ENCODE results near the gene DAP3. TPM values are rescaled to one million over a fixed set of nuclear protein-coding genes. Genes with fewer than 3 reads are reported as not detected.
"Not testable (repeated sequence)": the region's sequence is repeated elsewhere in the genome, so short reads cannot be mapped to it uniquely, and the experiment has no call there.

Gene DAP3
- polyA plus RNA-seq, 1 of the 3 experiments (the other 2 are of a cell fraction), result 115 TPM

- ChIA-PET CTCF (no interaction called here), POLR2A (no interaction called here)
- Histone ChIP-seq H3K36me3 (replicated peaks in 1 of 2; ENCODE audit: control insufficient read depth in 1 of 2, insufficient read depth in 2 of 2, low read length in 1 of 2) (peaks cover 20 to 30% of the 10 kb centered on the region in 2 experiments), H3F3A (replicated peaks; ENCODE audit: insufficient read depth) (no peaks in the 10 kb centered on the region), H3K27ac (ENCODE audit: low read depth in 2 of 2, low read length in 1 of 2) (no peak overlapping the region), H3K9ac (no peak overlapping the region), H3K4me1 (ENCODE audit: control insufficient read depth in 1 of 2, insufficient read depth in 2 of 2, low read depth in 1 of 2, low read length in 1 of 2) (no peaks in the 10 kb centered on the region), H3K79me2 (ENCODE audit: insufficient read depth) (peaks cover 79% of the 10 kb centered on the region), H3K9me3 (0 out of 2 replicates have a peak, but pooled peaks cover 7% of the 10 kb centered on the region), H3K9me2 (no peaks in the 10 kb centered on the region), H4K20me1 (ENCODE audit: insufficient read depth) (peaks cover 8% of the 10 kb centered on the region; the same call in 1 of the 2 replicates), H3K27me3 (ENCODE audit: insufficient read depth) (no peaks in the 10 kb centered on the region), H3K4me2 (no peak overlapping the region), H3K4me3 (ENCODE audit: low read depth in 2 of 2, low read length in 1 of 2) (no peak overlapping the region), H2AFZ (ENCODE audit: low read depth) (no peak overlapping the region)
- 94% methylated on average over 3 of the region's 3 CpGs for WGBS (ENCODE audit: low lambda C conversion rate)
- TF ChIP-seq USF1 (IDR thresholded peaks at IDR 0.05; ENCODE audit: borderline replicate concordance, low read depth), result no peak
- no peak for TF ChIP-seq SMC3 (IDR thresholded peaks at IDR 0.05; ENCODE audit: low read depth, low read length)
- TF ChIP-seq POLR2AphosphoS5 (IDR thresholded peaks at IDR 0.05; ENCODE audit: low read depth, low read length), result no peak
- TF ChIP-seq FOXJ3 (CRISPR knock-in tag; IDR thresholded peaks at IDR 0.05), result no peak
- no peak for TF ChIP-seq REST (IDR thresholded peaks at IDR 0.05; ENCODE audit: low read depth, low read length)
- TF ChIP-seq MXI1 (IDR thresholded peaks at IDR 0.05; ENCODE audit: low read depth, low read length), result no peak
- no peak for TF ChIP-seq MAX (IDR thresholded peaks at IDR 0.05; ENCODE audit: low read depth)
- no peak for TF ChIP-seq CHD2 (IDR thresholded peaks at IDR 0.05; ENCODE audit: low read length, partially characterized antibody)
- TF ChIP-seq MEF2A (IDR thresholded peaks at IDR 0.05; ENCODE audit: borderline replicate concordance, low read depth), result no peak
- TF ChIP-seq YY1 (IDR thresholded peaks at IDR 0.05; ENCODE audit: low read depth), result no peak
- TF ChIP-seq RCOR1 (IDR thresholded peaks at IDR 0.05; ENCODE audit: low read length), result no peak
- DNase-seq, result no peak
These were observed 20.5 kb downstream of the DAP3 start for GRCh38 chr1:155709391-155709790.

GRCh38 chr1:155711457-155711856 is 22.6 kb downstream of the DAP3 start:
- H3F3A ChIP-seq (replicated peaks; ENCODE audit: insufficient read depth); H3K27ac ChIP-seq (ENCODE audit: low read depth in 2 of 2, low read length in 1 of 2); DNase-seq; H3K9me3 ChIP-seq; H3K27me3 ChIP-seq (ENCODE audit: insufficient read depth); H3K4me3 ChIP-seq (ENCODE audit: low read depth in 2 of 2, low read length in 1 of 2); H3K9me2 ChIP-seq; H2AFZ ChIP-seq (ENCODE audit: low read depth); POLR2A ChIA-PET; H3K9ac ChIP-seq; H3K4me2 ChIP-seq; CTCF ChIA-PET; H4K20me1 ChIP-seq (ENCODE audit: insufficient read depth); H3K4me1 ChIP-seq (ENCODE audit: control insufficient read depth in 1 of 2, insufficient read depth in 2 of 2, low read depth in 1 of 2, low read length in 1 of 2): not testable (repeated sequence)
- peaks cover 76% of the 10 kb centered on the region for H3K79me2 ChIP-seq (ENCODE audit: insufficient read depth)
- WGBS (ENCODE audit: low lambda C conversion rate), result 96% methylated on average over 3 of the region's 3 CpGs
- peaks cover 25 to 30% of the 10 kb centered on the region in 2 experiments for H3K36me3 ChIP-seq (replicated peaks in 1 of 2; ENCODE audit: control insufficient read depth in 1 of 2, insufficient read depth in 2 of 2, low read length in 1 of 2)
